Jurkat, Clone E6-1 (cell line): ENCODE measurements around the gene BICDL1.

ENCODE experiments used
- DNase-seq: peaks from one replicate; pipeline ENCODE4 v3.0.0-alpha.2; 2011; ENCODE audit warnings: low read depth, low spot score
- H3K4me3 ChIP-seq: 2 replicates; pipeline ENCODE4 v1.5.1; 2011; ENCODE audit warnings: mild to moderate bottlenecking, low read length, control low read depth, moderate library complexity

Gene BICDL1

DNA sequence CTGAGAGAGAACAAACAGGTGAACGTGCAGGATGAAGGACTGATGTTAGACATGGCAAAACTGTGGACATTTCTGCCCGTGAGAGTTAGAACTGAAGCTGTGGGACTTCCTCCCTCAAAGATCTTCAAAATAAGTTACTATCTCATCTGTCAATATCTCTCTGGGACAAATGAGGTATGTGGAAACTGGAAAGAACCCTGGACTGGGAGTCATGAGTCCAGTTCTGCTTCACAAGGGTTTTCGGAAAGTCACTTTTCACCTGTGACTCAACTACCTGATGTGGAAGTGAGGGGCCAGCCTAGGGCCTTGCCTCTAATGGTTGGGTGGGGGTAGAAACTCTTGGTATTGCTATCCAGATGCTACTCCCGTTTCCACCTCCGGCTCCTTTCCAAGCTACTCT lies 80.2 kb downstream of the BICDL1 start:
- DNase-seq, result no peak
- no peak overlapping the region for H3K4me3 ChIP-seq

GRCh38 chr12:120071493-120072020 lies 82.5 kb downstream of the BICDL1 start:
- no peak overlapping the region for H3K4me3 ChIP-seq
- no peak for DNase-seq

DNA sequence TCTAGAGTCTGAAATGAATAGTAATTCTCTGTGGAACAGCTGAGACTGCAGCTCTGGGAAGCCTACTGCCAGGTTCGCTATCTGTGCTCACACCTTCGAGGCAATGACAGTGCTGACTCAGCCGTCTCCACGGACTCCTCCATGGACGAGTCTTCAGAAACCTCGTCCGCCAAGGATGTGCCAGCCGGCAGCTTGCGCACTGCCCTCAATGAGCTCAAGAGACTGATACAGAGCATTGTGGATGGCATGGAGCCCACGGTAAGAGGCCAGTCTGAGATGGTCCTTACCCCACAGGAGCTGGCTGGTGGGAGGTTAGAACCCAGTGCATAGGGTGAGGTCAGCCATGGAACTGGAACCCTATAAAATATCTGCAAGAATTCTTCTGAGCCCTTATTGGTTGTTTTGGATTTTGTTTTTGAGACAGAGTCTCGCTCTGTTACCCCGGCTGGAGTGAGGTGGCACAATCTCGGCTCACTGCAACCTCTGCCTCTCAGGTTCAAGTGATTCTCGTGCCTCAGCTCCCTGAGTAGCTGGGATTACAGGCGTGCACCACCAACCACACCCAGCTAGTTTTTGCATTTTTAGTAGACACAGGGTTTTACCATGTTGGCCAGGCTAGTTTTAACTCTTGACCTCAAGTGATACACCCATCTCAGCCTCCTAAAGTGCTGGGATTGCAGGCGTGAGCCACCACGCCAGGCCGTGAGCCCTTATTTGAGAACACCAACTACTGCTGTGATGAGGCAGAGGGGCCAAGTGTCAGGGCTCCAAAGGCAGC lies 83.6 kb downstream of the BICDL1 start:
- no peak overlapping the region for H3K4me3 ChIP-seq
- DNase-seq, result no peak

GRCh38 chr12:120075034-120075616 lies 86.1 kb downstream of the BICDL1 start:
- DNase-seq, result no peak
- H3K4me3 ChIP-seq, result no peak overlapping the region

- no peak for DNase-seq
- H3K4me3 ChIP-seq, result no peak overlapping the region
These were observed 87.6 kb downstream of the BICDL1 start for GRCh38 chr12:120076651-120077050.

GRCh38 chr12:120077260-120077659 lies 88.2 kb downstream of the BICDL1 start:
- no peak for DNase-seq
- H3K4me3 ChIP-seq, result no peak overlapping the region

- peak; percentile 92 for DNase-seq
- H3K4me3 ChIP-seq, result peak overlapping the region; percentile 30
These were observed 89.8 kb downstream of the BICDL1 start for GRCh38 chr12:120078868-120079267.

- H3K4me3 ChIP-seq, result no peak overlapping the region; the same call in 1 of the 2 replicates
- no peak for DNase-seq
These were observed 90.7 kb downstream of the BICDL1 start for GRCh38 chr12:120079411-120080400.

GRCh38 chr12:120081641-120082040 lies 92.6 kb downstream of the BICDL1 start:
- DNase-seq, result no peak

GRCh38 chr12:120085920-120086645 lies 97.0 kb downstream of the BICDL1 start:
- no peak for DNase-seq
- no peak overlapping the region for H3K4me3 ChIP-seq

More at GRCh38 chr12:120081641-120082040, 92.6 kb downstream of the BICDL1 start:
- no peak overlapping the region for H3K4me3 ChIP-seq

GRCh38 chr12:120086801-120087621 lies 98.0 kb downstream of the BICDL1 start:
- peak; percentile 99 for DNase-seq
- H3K4me3 ChIP-seq, result peak overlapping the region; percentile 52

DNA sequence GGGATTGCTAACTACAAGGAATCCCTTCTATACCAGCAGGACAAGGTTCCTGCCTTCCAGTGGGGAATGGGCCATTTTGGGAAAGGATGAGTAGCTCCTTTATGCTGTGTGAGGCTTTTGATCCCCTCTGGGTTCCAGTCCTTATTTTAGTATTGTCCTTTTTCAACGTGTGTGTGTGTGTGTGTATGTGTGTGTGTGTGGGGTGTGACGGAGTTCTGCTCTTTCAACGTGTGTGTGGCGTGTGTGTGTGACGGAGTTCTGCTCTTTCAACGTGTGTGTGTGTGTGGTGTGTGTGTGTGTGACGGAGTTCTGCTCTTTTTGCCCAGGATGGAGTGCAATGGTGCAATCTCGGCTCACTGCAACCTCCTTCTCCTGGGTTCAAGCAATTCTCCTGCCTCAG lies 100.1 kb downstream of the BICDL1 start:
- no peak overlapping the region for H3K4me3 ChIP-seq
- DNase-seq, result no peak

GRCh38 chr12:120089796-120090195 lies 100.8 kb downstream of the BICDL1 start:
- H3K4me3 ChIP-seq, result no peak overlapping the region
- no peak for DNase-seq

DNA sequence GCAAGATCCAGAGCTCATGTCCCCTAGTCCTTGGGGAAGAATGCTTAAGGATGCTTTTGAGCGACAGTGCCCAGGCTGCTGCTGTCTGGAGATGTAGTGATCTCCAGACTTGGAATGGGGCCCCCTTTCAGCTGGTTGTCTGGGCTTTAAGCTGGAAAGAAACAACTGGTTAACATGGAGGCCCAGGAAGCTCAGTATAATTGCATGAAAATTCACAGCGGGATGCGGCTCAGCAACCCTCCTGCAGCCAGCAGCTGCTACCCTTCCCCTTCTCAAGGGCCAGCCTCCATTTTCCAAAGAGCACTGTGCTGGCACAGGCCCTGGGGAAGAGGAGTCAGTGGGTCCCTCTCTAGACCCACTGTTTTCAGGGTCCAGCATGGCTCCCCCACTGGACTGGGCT lies 101.2 kb downstream of the BICDL1 start:
- H3K4me3 ChIP-seq, result no peak overlapping the region
- no peak for DNase-seq

GRCh38 chr12:120090626-120091295 lies 101.7 kb downstream of the BICDL1 start:
- H3K4me3 ChIP-seq, result no peak overlapping the region
- no peak for DNase-seq

GRCh38 chr12:120091371-120092090 lies 102.5 kb downstream of the BICDL1 start:
- no peak for DNase-seq
- H3K4me3 ChIP-seq, result no peak overlapping the region
